Measurements from ENCODE around the gene ZNF547.

ZNF547 gene

DNA sequence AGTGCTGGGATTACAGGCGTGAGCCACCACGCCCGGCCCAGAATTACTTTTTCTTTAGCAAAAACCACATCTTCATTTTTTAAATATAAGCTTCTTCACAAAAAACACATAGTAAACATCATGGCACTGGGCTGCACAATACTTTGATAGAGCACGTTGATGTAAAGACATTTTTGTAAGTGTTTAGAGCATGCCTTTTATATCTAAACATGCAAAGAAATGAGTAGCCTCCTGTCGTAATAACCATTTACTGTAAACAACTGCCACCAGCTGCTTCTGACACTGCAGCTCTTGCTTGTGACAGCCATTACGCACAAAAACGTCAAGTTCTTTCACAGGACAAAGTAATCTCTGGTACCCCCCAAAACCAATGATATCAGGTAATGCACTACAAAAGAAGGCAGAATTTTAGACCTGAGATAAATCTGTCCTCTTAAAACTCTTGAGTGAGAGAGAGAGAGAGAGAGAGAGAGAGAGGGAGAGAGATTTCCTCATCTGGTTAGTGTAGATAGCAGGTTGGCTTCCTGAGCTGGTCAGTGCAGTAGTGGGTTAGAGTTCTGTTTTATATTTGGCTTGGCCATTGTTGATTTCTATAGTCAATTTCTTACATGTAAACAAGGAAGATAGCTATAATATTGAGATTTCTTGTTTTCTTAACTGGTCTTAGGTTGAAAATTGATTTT lies 19.6 kb downstream of the ZNF547 start:
- no peak overlapping the region for H3K4me3 ChIP-seq (replicated peaks; ENCODE audit: low read depth, low read length)
- DNase-seq (ENCODE audit: low read depth) = no peak
- TF ChIP-seq, protein P1, sequence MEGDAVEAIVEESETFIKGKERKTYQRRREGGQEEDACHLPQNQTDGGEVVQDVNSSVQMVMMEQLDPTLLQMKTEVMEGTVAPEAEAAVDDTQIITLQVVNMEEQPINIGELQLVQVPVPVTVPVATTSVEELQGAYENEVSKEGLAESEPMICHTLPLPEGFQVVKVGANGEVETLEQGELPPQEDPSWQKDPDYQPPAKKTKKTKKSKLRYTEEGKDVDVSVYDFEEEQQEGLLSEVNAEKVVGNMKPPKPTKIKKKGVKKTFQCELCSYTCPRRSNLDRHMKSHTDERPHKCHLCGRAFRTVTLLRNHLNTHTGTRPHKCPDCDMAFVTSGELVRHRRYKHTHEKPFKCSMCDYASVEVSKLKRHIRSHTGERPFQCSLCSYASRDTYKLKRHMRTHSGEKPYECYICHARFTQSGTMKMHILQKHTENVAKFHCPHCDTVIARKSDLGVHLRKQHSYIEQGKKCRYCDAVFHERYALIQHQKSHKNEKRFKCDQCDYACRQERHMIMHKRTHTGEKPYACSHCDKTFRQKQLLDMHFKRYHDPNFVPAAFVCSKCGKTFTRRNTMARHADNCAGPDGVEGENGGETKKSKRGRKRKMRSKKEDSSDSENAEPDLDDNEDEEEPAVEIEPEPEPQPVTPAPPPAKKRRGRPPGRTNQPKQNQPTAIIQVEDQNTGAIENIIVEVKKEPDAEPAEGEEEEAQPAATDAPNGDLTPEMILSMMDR (IDR thresholded peaks at IDR 0.05; ENCODE audit: low read length, missing control alignments) = no peak

DNA sequence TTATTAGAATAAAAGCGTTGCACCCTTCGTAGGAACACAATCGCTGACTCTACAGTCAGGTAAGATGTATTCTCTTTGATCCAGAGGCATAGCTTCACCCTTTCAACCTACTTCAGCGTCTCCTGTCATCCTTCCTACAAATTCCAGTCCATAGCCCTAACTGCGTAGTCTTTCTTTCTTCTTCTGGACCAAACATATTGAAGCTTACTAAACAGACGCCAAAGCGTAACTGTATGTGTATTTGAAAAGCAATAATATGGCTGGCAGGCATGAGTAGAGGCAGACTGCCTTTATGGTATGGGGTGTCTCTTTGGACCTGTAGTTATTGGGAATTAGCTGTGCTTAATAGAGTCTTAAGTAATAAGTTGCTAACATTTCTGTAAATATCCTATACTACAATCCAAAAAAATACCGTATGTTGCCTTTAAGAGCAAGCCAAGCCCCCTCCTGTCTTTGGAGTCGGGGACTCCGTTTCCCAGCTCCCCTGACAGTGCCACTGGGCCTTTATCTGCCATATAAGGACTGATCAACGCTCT lies 25.9 kb downstream of the ZNF547 start:
- peak overlapping the region; percentile 98 for H3K4me3 ChIP-seq (replicated peaks; ENCODE audit: low read depth, low read length)
- TF ChIP-seq, protein P1 (IDR thresholded peaks at IDR 0.05; ENCODE audit: low read length, missing control alignments) = no peak
- no peak for DNase-seq (ENCODE audit: low read depth)

GRCh38 chr19:57389730-57390598 lies 26.6 kb downstream of the ZNF547 start, which contains the start of gene ZNF548:
TSS of gene ZNF548 (plus strand) at chr19:57389854. CDS start at chr19:57390100, 246 bp downstream.
- peak; percentile 100 for DNase-seq (ENCODE audit: low read depth)
- H3K4me3 ChIP-seq (replicated peaks; ENCODE audit: low read depth, low read length) = peak within 1 kb of the TSS; percentile 98
- TF ChIP-seq, protein P1 (IDR thresholded peaks at IDR 0.05; ENCODE audit: low read length, missing control alignments) = peak; percentile 22

DNA sequence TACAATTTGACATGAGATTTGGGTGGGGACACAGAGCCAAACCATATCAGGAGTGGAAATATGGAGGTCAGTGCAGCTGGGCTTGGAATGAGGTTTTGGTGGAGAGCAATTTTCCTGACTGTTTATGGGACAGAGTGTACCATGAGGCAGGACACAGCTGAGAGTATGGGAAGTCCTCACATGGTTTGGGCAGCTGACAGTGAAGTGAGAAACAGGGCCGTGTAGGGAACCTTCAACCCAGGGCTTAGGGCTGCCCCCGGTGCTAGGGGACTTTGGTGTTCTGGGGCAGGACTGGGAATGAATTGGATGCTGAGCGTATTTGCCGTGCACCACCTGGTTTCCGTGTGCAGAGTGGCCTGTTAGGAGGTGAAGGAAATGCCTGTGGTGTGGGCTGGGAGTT lies 32.4 kb downstream of the ZNF547 start:
- no peak for DNase-seq (ENCODE audit: low read depth)
- TF ChIP-seq, protein P1 (IDR thresholded peaks at IDR 0.05; ENCODE audit: low read length, missing control alignments) = no peak
- no peak overlapping the region for H3K4me3 ChIP-seq (replicated peaks; ENCODE audit: low read depth, low read length)

GRCh38 chr19:57398868-57399267 lies 35.5 kb downstream of the ZNF547 start:
- no peak overlapping the region for H3K4me3 ChIP-seq (replicated peaks; ENCODE audit: low read depth, low read length)
- DNase-seq (ENCODE audit: low read depth) = no peak
- TF ChIP-seq, protein P1 (IDR thresholded peaks at IDR 0.05; ENCODE audit: low read length, missing control alignments) = no peak

DNA sequence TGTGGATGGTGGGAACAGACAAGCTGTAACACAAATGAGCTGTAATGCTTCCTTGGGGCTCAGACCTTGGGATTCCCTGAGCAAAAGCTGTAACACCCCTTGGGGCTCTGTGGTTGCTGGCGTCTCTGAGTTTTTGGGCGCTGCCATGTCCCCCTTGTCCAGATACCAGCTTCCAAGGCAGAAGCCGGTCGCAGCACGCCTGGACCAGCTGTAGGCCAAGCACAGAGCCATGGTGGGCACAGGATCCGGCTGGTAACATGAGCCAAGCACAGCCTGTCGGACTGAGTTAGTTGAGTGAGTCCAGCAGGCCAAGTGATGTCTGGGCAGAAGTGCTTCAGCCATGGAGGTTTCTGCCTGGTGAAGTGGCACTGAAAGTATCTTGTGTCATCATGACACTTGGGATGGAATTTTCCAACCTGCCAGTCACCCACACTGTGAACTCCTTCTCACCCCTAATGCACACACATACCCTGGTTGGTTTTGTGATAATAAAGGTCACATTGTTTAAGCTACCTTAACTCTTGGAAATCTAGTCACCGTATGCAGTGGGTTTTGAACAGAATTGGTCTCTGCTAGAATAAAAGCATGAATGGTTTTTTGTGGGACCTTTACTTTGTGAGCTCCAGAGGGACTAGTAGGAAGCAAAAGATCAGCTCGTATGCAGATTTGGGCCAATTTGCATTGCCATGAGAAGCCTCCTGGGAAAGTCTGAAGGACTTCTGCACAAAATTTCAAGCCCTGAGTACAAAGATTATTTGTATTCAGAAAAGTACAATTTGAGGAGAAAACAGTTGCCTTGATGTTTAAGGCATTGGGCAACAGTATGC lies 40.6 kb downstream of the ZNF547 start:
- no peak for DNase-seq (ENCODE audit: low read depth)

More for the DNA sequence above, 40.6 kb downstream of the ZNF547 start:
- TF ChIP-seq, protein P1 (IDR thresholded peaks at IDR 0.05; ENCODE audit: low read length, missing control alignments) = no peak
- no peak overlapping the region for H3K4me3 ChIP-seq (replicated peaks; ENCODE audit: low read depth, low read length)

All from fibroblast of pulmonary artery (primary cell).